Brain microvascular endothelial cell (primary cell): ENCODE results near the gene BLID.
A peak's percentile ranks its signal among the peaks of the same experiment; 100 is the strongest.

Experiments used
- DNase-seq: peaks from one replicate; pipeline ENCODE4 v3.0.0-alpha.2; 2020
- H3K27ac ChIP-seq: fragments of 250-450 bp; sonication (Bioruptor Pico); 2 replicates; pipeline ENCODE4 v1.5.1; 2020; ENCODE audit warnings: mild to moderate bottlenecking, moderate library complexity
- H3K27me3 ChIP-seq: fragments of 250-450 bp; sonication (Bioruptor Pico); replicated peaks from 2 replicates; pipeline ENCODE4 v1.5.1; 2020; ENCODE audit warnings: mild to moderate bottlenecking
- H3K36me3 ChIP-seq: fragments of 250-450 bp; sonication (Bioruptor Pico); replicated peaks from 2 replicates; pipeline ENCODE4 v1.5.1; 2020; ENCODE audit warnings: mild to moderate bottlenecking
- H3K4me3 ChIP-seq: 2 replicates; pipeline ENCODE4 v1.5.1; 2011; ENCODE audit warnings: low read depth, mild to moderate bottlenecking, control low read depth, low read length, moderate library complexity
- CTCF ChIP-seq: IDR thresholded peaks from 2 replicates; pipeline ENCODE4 v1.5.1; 2011; ENCODE audit warnings: low read depth, mild to moderate bottlenecking, moderate library complexity, low read length, control low read depth, inconsistent platforms; ENCODE audit errors: missing control alignments
- in situ Hi-C: cut with HindIII; loops from 2 replicates; pipeline ENCODE4 v1.10.0; 2017; ENCODE audit warnings: low sequenced_read_pairs, low pct_ligation_motif_present

Gene BLID

GRCh38 chr11:122126024-122126688 is 10.1 kb upstream of the BLID start:
- no peak for TF ChIP-seq CTCF
- no peak overlapping the region for H3K4me3 ChIP-seq
- no peak overlapping the region for H3K27ac ChIP-seq
- H3K27me3 ChIP-seq = no peaks in the 10 kb centered on the region
- peaks cover 68% of the 10 kb centered on the region for H3K36me3 ChIP-seq
- DNase-seq = no peak
- in situ Hi-C loops = no loop called here

GRCh38 chr11:122123263-122123929 is 7.4 kb upstream of the BLID start:
- H3K36me3 ChIP-seq = peaks cover 59% of the 10 kb centered on the region
- in situ Hi-C loops = no loop called here
- H3K27ac ChIP-seq = no peak overlapping the region
- H3K4me3 ChIP-seq = no peak overlapping the region
- DNase-seq = no peak
- no peaks in the 10 kb centered on the region for H3K27me3 ChIP-seq
- TF ChIP-seq CTCF = no peak

- in situ Hi-C loops = no loop called here
- Histone ChIP-seq H3K27ac (peak overlapping the region; percentile 10), H3K4me3 (no peak overlapping the region), H3K27me3 (no peaks in the 10 kb centered on the region), H3K36me3 (peaks cover 59% of the 10 kb centered on the region)
- no peak for DNase-seq
- TF ChIP-seq CTCF = no peak
Measured at GRCh38 chr11:122122179-122122578, 6.2 kb upstream of the BLID start.

- Histone ChIP-seq H3K27me3 (no peaks in the 10 kb centered on the region), H3K4me3 (no peak overlapping the region), H3K36me3 (peaks cover 59% of the 10 kb centered on the region), H3K27ac (no peak overlapping the region)
- in situ Hi-C loops = no loop called here
- no peak for TF ChIP-seq CTCF
- DNase-seq = no peak
Measured at GRCh38 chr11:122120096-122120495, 4.1 kb upstream of the BLID start.

GRCh38 chr11:122116591-122116990 is 576 bp upstream of the BLID start:
- in situ Hi-C loops = no loop called here
- DNase-seq = no peak
- TF ChIP-seq CTCF = no peak
- Histone ChIP-seq H3K27ac (peak overlapping the region; percentile 25), H3K4me3 (no peak overlapping the region), H3K27me3 (no peaks in the 10 kb centered on the region), H3K36me3 (peaks cover 71% of the 10 kb centered on the region)

GRCh38 chr11:122114976-122115375 is 1.0 kb downstream of the BLID start:
- no peak for TF ChIP-seq CTCF
- DNase-seq = no peak
- no peak overlapping the region for H3K27ac ChIP-seq
- no peaks in the 10 kb centered on the region for H3K27me3 ChIP-seq
- in situ Hi-C loops = no loop called here
- no peak overlapping the region for H3K4me3 ChIP-seq
- H3K36me3 ChIP-seq = peaks cover 78% of the 10 kb centered on the region
